Progenitor cell of endocrine pancreas (in vitro differentiated cells): ENCODE results near the gene PSMD3. TPM values are rescaled to one million over a fixed set of nuclear protein-coding genes. Genes with fewer than 3 reads are reported as not detected.
A peak's percentile ranks its signal among the peaks of the same experiment; 100 is the strongest.
"Not testable (repeated sequence)": the region's sequence is repeated elsewhere in the genome, so short reads cannot be mapped to it uniquely, and the experiment has no call there.

Source experiments
- DNase-seq: peaks from one replicate; pipeline ENCODE4 v3.0.0; 2021; ENCODE audit warnings: low spot score; ENCODE audit not compliant: unreplicated experiment
- H3K27ac Mint-ChIP-seq: 2 replicates; pipeline ENCODE4 v1.8.0; 2021; ENCODE audit warnings: mild to moderate bottlenecking, moderate library complexity, mixed read lengths
- H3K27me3 Mint-ChIP-seq: 2 replicates; pipeline ENCODE4 v1.8.0; 2021; ENCODE audit warnings: mixed read lengths
- H3K36me3 Mint-ChIP-seq: 2 replicates; pipeline ENCODE4 v1.8.0; 2022; ENCODE audit warnings: mixed read lengths; ENCODE audit not compliant: insufficient read depth
- H3K4me1 Mint-ChIP-seq: 2 replicates; pipeline ENCODE4 v1.8.0; 2021; ENCODE audit warnings: low read depth, mixed read lengths
- H3K4me3 Mint-ChIP-seq: 2 replicates; pipeline ENCODE4 v1.8.0; 2021; ENCODE audit warnings: low read depth, mild to moderate bottlenecking, moderate library complexity, mixed read lengths
- H3K9me3 Mint-ChIP-seq: 2 replicates; pipeline ENCODE4 v1.8.0; 2021; ENCODE audit warnings: low read depth, mixed read lengths
- CTCF ChIP-seq: fragments of 200-600 bp; sonication (generic); IDR thresholded peaks from one replicate; pipeline ENCODE4 v1.5.0; 2021; ENCODE audit warnings: antibody characterized with exemption, mild to moderate bottlenecking; ENCODE audit not compliant: unreplicated experiment
- total RNA-seq: library from RNA; stranded (reverse); gene quantifications from 2 replicates; pipeline ENCODE4 v1.2.1, GENCODE V29; 2021

Gene PSMD3
- total RNA-seq, 1 donor from 2014 or later, result 117 TPM

GRCh38 chr17:39996800-39997199 lies 16.2 kb downstream of the PSMD3 start:
- Mint-ChIP-seq H3K27me3 (no peaks in the 10 kb centered on the region), H3K4me3 (no peak overlapping the region), H3K4me1 (no peaks in the 10 kb centered on the region), H3K27ac (peak overlapping the region; percentile 79), H3K9me3 (no peaks in the 10 kb centered on the region), H3K36me3 (peaks cover 29% of the 10 kb centered on the region)
- TF ChIP-seq CTCF, result no peak
- no peak for DNase-seq

- no peaks in the 10 kb centered on the region for H3K9me3 Mint-ChIP-seq
- H3K27ac Mint-ChIP-seq, result no peak overlapping the region
- TF ChIP-seq CTCF, result no peak
- DNase-seq, result no peak
- no peaks in the 10 kb centered on the region for H3K27me3 Mint-ChIP-seq
- no peaks in the 10 kb centered on the region for H3K4me1 Mint-ChIP-seq
- peaks cover 26% of the 10 kb centered on the region for H3K36me3 Mint-ChIP-seq
- H3K4me3 Mint-ChIP-seq, result no peak overlapping the region
Observed at GRCh38 chr17:39997543-39997942, 16.9 kb downstream of the PSMD3 start.

DNA sequence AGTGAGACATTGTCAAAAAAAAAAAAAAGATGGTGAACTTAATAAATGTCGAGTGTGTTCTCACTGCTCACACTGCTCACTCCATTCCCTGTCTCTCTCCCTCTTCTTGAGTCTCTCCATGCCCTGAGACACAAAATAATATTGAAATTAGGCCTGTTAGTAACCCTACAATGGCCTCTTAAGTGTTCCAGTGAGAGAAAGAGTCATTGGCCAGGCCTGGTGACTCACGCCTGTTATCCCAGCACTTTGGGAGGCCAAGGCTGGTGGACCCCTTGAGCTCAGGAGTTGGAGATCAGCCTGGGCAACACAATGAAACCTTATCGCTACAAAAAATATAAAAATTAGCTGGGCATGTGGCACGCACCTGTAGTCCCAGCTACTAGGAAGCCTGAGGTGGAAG lies 18.5 kb downstream of the PSMD3 start:
- no peak for DNase-seq
- no peaks in the 10 kb centered on the region for H3K27me3 Mint-ChIP-seq
- no peak for TF ChIP-seq CTCF
- H3K4me3 Mint-ChIP-seq, result no peak overlapping the region
- H3K27ac Mint-ChIP-seq, result peak overlapping the region; percentile 3
- no peaks in the 10 kb centered on the region for H3K4me1 Mint-ChIP-seq
- H3K36me3 Mint-ChIP-seq, result peaks cover 14% of the 10 kb centered on the region
- no peaks in the 10 kb centered on the region for H3K9me3 Mint-ChIP-seq

GRCh38 chr17:40000161-40000560 lies 19.6 kb downstream of the PSMD3 start:
- Mint-ChIP-seq H3K36me3 (peaks cover 4% of the 10 kb centered on the region), H3K9me3 (no peaks in the 10 kb centered on the region), H3K4me3 (no peak overlapping the region), H3K27ac (no peak overlapping the region), H3K4me1 (no peaks in the 10 kb centered on the region), H3K27me3 (no peaks in the 10 kb centered on the region)
- DNase-seq, result no peak
- no peak for TF ChIP-seq CTCF

DNA sequence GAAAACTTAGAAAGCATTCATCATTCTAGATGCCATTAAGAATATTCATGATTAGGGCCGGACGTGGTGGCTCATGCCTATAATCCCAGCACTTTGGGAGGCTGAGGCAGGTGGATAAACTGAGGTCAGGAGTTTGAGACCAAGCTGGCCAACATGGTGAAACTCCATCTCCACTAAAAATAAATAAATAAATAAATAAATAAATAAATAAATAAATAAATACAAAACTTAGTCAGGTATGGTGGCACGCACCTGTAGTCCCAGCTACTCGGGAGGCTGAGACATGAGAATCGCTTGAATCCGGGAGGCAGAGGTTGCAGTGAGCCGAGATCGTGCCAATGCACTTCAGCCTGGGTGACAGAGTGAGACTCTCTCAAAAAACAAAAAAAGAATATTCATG lies 20.7 kb downstream of the PSMD3 start:
- H3K27ac Mint-ChIP-seq, H3K27me3 Mint-ChIP-seq, H3K36me3 Mint-ChIP-seq, DNase-seq, H3K4me1 Mint-ChIP-seq, H3K4me3 Mint-ChIP-seq, H3K9me3 Mint-ChIP-seq: not testable (repeated sequence)

DNA sequence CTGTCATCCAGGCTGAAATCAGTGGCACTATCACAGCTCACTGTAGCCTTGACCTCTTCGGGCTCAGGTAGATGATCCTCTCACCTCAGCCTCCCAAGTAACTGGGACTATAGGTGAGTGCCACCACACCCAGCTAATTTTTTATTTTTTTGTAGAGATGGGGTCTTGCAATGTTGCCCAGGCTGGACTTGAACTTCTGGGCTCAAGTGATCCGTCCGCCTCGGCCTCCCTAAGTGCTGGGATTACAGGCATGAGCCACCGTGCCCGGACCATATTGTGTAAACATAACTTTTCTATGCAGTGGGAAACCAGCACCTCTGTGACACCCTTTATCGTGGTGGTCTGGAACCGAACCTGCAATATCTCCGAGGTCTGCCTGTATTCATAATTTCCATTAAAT lies 23.5 kb downstream of the PSMD3 start:
- Mint-ChIP-seq H3K4me1 (no peaks in the 10 kb centered on the region), H3K27ac (no peak overlapping the region), H3K4me3 (no peak overlapping the region), H3K9me3 (no peaks in the 10 kb centered on the region), H3K27me3 (no peaks in the 10 kb centered on the region), H3K36me3 (no peaks in the 10 kb centered on the region)
- no peak for DNase-seq
- TF ChIP-seq CTCF, result no peak
